OCI-LY3 (cell line): Measurements from ENCODE around the gene ABHD18.
"Not testable (repeated sequence)": the region's sequence is repeated elsewhere in the genome, so short reads cannot be mapped to it uniquely, and the experiment has no call there.

Experiments used
- H2AFZ ChIP-seq: fragments of 200-600, 300-600 bp; shearing (Covaris generic); 2 replicates; pipeline ENCODE4 v1.6.0; 2014; ENCODE audit warnings: antibody characterized with exemption, low read depth, low read length
- H3K27ac ChIP-seq: fragments of 200-600, 300-600 bp; sonication (generic); 2 replicates; pipeline ENCODE4 v1.5.1; 2014; ENCODE audit warnings: mild to moderate bottlenecking, low read length, moderate library complexity, mixed read lengths
- H3K27me3 ChIP-seq: fragments of 200-600, 300-600 bp; sonication (generic); 2 replicates; pipeline ENCODE4 v1.6.1; 2014; ENCODE audit warnings: low read depth, low read length, mixed read lengths
- H3K36me3 ChIP-seq: fragments of 200-600, 300-600 bp; sonication (generic); replicated peaks from 2 replicates; pipeline ENCODE3; 2014; ENCODE audit warnings: low read depth, low read length, mixed read lengths
- H3K4me1 ChIP-seq: fragments of 300-600, 200-600 bp; sonication (generic); 2 replicates; pipeline ENCODE4 v1.6.1; 2014; ENCODE audit warnings: low read length, mixed read lengths
- H3K4me2 ChIP-seq: fragments of 200-600, 300-600 bp; sonication (generic); 2 replicates; pipeline ENCODE4 v1.6.1; 2014; ENCODE audit warnings: low read length, mixed read lengths
- H3K4me3 ChIP-seq: fragments of 300-600, 200-600 bp; sonication (generic); 2 replicates; pipeline ENCODE4 v1.5.1; 2014; ENCODE audit warnings: antibody characterized with exemption, mild to moderate bottlenecking, low read length, moderate library complexity
- H3K79me2 ChIP-seq: fragments of 300-600, 200-600 bp; shearing (Covaris generic); 2 replicates; pipeline ENCODE4 v1.6.1; 2014; ENCODE audit warnings: mild to moderate bottlenecking, low read length, mixed read lengths
- H3K9ac ChIP-seq: fragments of 300-600, 200-600 bp; shearing (Covaris generic); 2 replicates; pipeline ENCODE4 v1.6.0; 2014; ENCODE audit warnings: mild to moderate bottlenecking, low read length, moderate library complexity
- H3K9me3 ChIP-seq: fragments of 200-600, 300-600 bp; shearing (Covaris generic); 2 replicates; pipeline ENCODE4 v1.6.1; 2014; ENCODE audit warnings: low read length, mixed read lengths; ENCODE audit not compliant: insufficient read depth
- H4K20me1 ChIP-seq: fragments of 200-600, 300-600 bp; sonication (generic); 2 replicates; pipeline ENCODE4 v1.6.1; 2016; ENCODE audit warnings: low read length, mixed read lengths; ENCODE audit not compliant: insufficient read depth
- EZH2phosphoT487 ChIP-seq: fragments of 200-600 bp; shearing (Covaris generic); IDR thresholded peaks from 2 replicates; pipeline ENCODE4 v1.6.1; 2018; ENCODE audit warnings: antibody characterized with exemption, mixed run types, low read depth
- TF ChIP-seq, protein P1 (sequence below): fragments of 200-600, 300-600 bp; sonication (generic); IDR thresholded peaks from 2 replicates; pipeline ENCODE4 v1.5.1; 2014; ENCODE audit warnings: antibody characterized with exemption, low read length, low read depth

Gene ABHD18

DNA sequence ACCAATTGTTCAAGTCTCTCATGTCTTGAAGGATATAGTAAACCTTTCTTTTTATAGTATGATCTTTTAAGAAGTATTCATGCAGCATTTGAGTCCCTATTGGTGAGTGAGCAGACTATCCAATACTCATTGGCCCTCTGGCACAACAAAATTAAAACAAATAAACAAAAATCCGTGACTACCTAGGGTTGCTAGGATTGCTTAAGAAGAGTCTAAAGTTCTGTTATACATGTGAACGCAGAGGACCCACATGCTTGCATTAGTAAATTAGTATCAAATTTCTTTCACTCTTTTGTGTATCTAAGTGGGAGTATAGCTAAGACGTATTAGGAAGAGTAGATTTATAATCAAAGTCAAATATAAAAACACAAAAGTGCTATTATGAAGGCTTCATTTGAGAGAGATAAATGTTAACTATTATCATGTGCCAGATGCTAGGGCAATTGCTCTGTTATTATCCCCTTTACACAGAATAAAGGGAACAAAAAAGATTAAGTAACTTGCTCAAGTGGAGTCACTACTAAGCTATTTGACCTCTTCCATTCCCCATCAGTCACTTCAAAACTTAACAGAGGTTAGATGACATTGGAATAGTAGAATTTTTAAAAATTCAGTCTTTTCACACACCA, 66.7 kb downstream of the ABHD18 start:
- H3K36me3 ChIP-seq: no peaks in the 10 kb centered on the region
- H3K27me3 ChIP-seq: no peaks in the 10 kb centered on the region
- TF ChIP-seq EZH2phosphoT487: no peak
- TF ChIP-seq, protein P1, sequence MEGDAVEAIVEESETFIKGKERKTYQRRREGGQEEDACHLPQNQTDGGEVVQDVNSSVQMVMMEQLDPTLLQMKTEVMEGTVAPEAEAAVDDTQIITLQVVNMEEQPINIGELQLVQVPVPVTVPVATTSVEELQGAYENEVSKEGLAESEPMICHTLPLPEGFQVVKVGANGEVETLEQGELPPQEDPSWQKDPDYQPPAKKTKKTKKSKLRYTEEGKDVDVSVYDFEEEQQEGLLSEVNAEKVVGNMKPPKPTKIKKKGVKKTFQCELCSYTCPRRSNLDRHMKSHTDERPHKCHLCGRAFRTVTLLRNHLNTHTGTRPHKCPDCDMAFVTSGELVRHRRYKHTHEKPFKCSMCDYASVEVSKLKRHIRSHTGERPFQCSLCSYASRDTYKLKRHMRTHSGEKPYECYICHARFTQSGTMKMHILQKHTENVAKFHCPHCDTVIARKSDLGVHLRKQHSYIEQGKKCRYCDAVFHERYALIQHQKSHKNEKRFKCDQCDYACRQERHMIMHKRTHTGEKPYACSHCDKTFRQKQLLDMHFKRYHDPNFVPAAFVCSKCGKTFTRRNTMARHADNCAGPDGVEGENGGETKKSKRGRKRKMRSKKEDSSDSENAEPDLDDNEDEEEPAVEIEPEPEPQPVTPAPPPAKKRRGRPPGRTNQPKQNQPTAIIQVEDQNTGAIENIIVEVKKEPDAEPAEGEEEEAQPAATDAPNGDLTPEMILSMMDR: no peak

DNA sequence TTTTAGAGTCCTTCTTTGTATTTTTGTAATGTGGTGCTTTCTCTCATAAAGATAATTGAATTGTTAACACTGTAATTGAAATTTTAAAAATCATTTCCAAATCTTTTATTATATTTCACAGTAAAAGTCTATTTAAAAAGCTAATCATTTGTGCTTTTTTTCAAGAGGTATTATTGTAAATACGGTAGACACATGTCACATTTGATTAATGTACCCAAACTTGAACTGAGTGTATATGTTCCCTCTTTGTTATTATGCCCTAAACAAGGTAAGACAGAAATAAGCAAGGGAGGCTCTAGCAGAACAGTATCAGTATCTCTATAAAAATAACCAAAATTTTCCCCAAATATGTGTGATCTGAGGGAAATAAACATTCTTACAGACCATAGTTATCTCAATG, 74.4 kb downstream of the ABHD18 start:
- H3K27me3 ChIP-seq: no peaks in the 10 kb centered on the region
- no peak overlapping the region for H2AFZ ChIP-seq
- no peaks in the 10 kb centered on the region for H3K79me2 ChIP-seq
- no peak overlapping the region for H3K9ac ChIP-seq
- H3K9me3 ChIP-seq: no peaks in the 10 kb centered on the region
- no peaks in the 10 kb centered on the region for H3K36me3 ChIP-seq
- H3K4me2 ChIP-seq: no peak overlapping the region
- no peak overlapping the region for H3K27ac ChIP-seq
- no peaks in the 10 kb centered on the region for H4K20me1 ChIP-seq
- TF ChIP-seq, protein P1: no peak
- no peak for TF ChIP-seq EZH2phosphoT487
- H3K4me3 ChIP-seq: no peak overlapping the region
- no peaks in the 10 kb centered on the region for H3K4me1 ChIP-seq

More for the DNA sequence above, 66.7 kb downstream of the ABHD18 start:
- H3K4me3 ChIP-seq: no peak overlapping the region
- H3K79me2 ChIP-seq: no peaks in the 10 kb centered on the region
- H3K9ac ChIP-seq: no peak overlapping the region
- no peaks in the 10 kb centered on the region for H4K20me1 ChIP-seq
- no peak overlapping the region for H3K27ac ChIP-seq
- H2AFZ ChIP-seq: no peak overlapping the region
- no peaks in the 10 kb centered on the region for H3K4me1 ChIP-seq
- H3K4me2 ChIP-seq: no peak overlapping the region
- H3K9me3 ChIP-seq: no peaks in the 10 kb centered on the region

DNA sequence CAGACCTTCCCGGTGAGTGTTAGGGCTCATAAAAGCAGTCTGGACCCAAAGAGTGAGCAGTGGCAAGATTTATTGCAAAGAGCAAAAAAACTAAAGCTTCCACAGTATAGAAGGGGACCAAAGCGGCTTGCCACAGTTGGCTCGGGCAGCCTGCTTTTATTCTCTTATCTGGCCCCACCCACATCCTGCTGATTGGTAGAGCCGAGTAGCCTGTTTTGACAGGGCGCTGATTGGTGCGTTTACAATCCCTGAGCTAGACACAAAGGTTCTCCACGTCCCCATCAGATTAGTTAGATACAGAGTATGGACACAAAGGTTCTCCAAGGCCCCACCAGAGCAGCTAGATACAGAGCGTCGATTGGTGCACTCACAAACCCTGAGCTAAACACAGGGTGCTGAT, 81.8 kb downstream of the ABHD18 start:
- H2AFZ ChIP-seq, H3K4me2 ChIP-seq, H3K9ac ChIP-seq: not testable (repeated sequence)

DNA sequence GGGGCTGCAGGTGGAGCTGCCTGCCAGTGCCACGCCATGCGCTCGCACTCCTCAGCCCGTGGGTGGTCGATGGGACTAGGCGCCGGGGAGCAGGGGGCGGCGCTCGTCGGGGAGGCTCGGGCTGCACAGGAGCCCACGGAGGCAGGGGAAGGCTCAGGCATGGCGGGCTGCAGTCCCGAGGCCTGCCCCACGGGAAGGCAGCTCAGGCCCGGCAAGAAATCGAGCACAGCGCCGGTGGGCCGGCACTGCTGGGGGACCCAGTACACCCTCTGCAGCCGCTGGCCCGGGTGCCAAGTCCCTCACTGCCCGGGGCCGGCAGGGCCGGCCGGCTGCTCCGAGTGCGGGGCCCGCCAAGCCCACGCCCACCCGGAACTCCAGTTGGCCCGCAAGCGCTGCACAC, 82.3 kb downstream of the ABHD18 start:
- H3K9me3 ChIP-seq, H2AFZ ChIP-seq, H3K9ac ChIP-seq, H3K27me3 ChIP-seq, H3K4me3 ChIP-seq, H3K27ac ChIP-seq, H3K4me1 ChIP-seq, H3K79me2 ChIP-seq, H4K20me1 ChIP-seq, H3K4me2 ChIP-seq, H3K36me3 ChIP-seq: not testable (repeated sequence)

More for the DNA sequence above, 81.8 kb downstream of the ABHD18 start:
- not testable (repeated sequence) for H3K27me3 ChIP-seq, H3K9me3 ChIP-seq, H3K27ac ChIP-seq, H3K36me3 ChIP-seq, H3K79me2 ChIP-seq, H4K20me1 ChIP-seq, H3K4me3 ChIP-seq, H3K4me1 ChIP-seq

DNA sequence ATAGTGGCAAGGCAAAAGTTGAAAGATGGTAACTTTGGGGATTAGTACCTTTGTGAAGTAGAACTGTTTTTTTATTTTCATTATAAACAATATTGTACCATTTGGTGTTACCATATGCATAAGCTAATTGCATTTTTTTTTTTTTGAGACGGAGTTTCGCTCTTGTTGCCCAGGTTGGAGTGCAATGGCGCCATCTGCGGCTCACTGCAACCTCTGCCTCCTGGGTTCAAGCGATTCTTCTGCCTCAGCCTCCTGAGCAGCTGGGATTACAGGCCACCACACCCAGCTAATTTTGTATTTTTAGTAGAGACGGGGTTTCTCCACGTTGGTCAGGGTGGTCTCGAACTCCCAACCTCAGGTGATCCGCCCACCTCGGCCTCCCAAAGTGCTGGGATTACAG, 86.0 kb downstream of the ABHD18 start:
- TF ChIP-seq, protein P1: peak; percentile 37

DNA sequence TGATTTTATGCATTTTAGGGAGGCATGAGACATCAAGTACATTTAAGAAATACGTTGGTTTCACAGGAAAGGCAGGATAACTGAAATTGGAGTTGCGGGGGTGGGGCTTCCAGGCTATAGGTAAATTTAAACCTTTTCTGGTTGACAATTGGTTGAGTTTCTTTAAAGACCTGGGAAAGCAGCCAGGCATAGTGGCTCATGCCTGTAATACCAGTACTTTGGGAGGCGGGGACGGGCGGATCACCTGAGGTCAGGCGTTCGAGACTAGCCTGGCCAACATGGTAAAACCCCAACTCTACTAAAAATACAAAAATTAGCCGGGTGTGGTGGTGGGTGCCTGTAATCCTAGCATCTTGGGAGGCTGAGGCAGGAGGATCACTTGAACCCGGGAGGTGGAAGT, 89.7 kb downstream of the ABHD18 start:
- not testable (repeated sequence) for H2AFZ ChIP-seq, H3K4me2 ChIP-seq, H3K9me3 ChIP-seq, H3K36me3 ChIP-seq, H3K9ac ChIP-seq, H3K4me3 ChIP-seq, H3K27ac ChIP-seq, H3K27me3 ChIP-seq, H4K20me1 ChIP-seq, H3K79me2 ChIP-seq, H3K4me1 ChIP-seq

More for the DNA sequence above, 86.0 kb downstream of the ABHD18 start:
- H4K20me1 ChIP-seq, H3K4me2 ChIP-seq, H3K36me3 ChIP-seq, H3K9me3 ChIP-seq, H3K4me1 ChIP-seq, H3K27me3 ChIP-seq, H2AFZ ChIP-seq, H3K27ac ChIP-seq, H3K4me3 ChIP-seq, H3K79me2 ChIP-seq, H3K9ac ChIP-seq: not testable (repeated sequence)

DNA sequence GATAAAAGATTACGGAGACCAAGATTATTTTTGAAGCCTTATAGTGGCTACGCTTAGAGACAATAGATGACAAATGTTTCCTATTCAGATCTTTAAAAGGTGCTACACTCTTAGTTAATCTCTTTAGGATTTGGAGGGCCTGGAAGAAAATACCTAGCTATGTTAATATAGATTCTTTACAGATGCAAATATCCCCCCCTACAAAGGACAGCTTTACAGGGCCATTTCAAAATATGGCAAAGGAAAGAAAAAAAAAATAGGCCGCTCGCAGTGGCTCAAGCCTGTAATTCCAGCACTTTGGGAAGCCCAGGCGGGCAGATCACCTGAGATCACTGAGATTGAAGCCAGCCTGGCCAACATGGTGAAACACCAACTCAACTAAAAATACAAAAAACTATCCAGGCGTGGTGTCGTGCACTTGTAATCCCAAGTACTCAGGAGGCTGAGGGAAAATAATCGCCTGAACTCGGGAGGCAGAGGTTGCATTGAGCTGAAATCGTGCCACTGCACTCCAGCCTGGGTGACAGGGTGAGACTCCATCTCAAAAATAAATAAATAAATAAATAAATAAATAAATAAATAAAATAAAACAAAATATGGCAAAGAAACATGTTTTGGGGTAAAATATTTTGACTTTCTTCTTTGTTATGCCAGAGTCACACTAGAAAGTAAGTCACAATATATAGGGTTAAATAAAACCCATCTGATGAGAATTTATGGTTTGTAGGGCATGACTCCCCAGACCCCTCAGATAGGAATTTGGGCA, 90.4 kb downstream of the ABHD18 start:
- not testable (repeated sequence) for H4K20me1 ChIP-seq, H3K4me3 ChIP-seq, H3K9me3 ChIP-seq, H3K4me1 ChIP-seq, H3K27ac ChIP-seq, H3K27me3 ChIP-seq, H3K36me3 ChIP-seq, H3K9ac ChIP-seq, H3K79me2 ChIP-seq, H3K4me2 ChIP-seq, H2AFZ ChIP-seq
